ENCODE measurements around the gene KIF13A. TPM values are rescaled to one million over a fixed set of nuclear protein-coding genes. Genes with fewer than 3 reads are reported as not detected.
"Not testable (repeated sequence)": the region's sequence is repeated elsewhere in the genome, so short reads cannot be mapped to it uniquely, and the experiment has no call there.

Gene KIF13A
- polyA plus RNA-seq, 12 donors: 30.8 to 57.0 (median 39.7) TPM; not detected in 1

DNA sequence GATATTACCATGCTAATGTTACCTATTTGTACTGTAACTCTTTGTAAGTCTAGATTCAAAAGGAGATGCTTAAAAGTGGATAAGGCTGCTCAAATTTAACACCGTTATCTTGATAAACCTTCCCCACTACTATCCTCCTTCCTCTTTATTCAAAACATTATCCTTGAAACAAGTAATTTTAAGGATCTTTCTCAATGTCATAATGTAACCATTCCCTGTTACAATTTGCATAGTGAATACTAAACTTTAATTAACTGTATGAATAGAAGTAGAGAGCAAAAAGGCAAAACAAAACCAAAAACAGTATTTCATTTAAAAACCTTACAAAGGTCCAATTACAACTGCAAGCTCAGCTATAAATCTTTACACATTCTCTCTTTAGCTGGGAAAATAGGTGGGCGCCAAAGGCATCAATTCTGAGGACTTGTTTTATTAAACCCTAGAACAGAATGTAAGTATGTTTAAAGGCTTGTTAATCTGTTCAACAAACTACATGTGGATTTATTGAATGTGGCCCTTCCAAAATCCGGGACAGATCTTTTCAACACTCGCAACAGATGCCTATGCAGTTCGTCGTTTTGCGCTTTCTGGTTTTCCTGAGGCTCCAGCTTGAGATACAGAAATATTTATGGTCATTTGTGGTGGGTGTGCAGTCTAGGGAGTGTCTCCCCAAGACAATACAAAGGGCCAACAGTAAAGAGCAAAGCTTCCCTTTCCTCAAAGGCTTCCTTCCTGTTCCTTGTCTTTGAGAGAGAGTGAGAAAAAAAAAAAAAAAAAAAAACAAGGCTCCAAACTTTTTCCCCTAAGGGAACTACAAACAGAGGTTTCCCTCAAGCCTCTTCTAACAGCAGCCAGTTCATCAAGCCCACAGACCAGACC, 15.1 kb downstream of the KIF13A start:
- DNase-seq: no peak

DNA sequence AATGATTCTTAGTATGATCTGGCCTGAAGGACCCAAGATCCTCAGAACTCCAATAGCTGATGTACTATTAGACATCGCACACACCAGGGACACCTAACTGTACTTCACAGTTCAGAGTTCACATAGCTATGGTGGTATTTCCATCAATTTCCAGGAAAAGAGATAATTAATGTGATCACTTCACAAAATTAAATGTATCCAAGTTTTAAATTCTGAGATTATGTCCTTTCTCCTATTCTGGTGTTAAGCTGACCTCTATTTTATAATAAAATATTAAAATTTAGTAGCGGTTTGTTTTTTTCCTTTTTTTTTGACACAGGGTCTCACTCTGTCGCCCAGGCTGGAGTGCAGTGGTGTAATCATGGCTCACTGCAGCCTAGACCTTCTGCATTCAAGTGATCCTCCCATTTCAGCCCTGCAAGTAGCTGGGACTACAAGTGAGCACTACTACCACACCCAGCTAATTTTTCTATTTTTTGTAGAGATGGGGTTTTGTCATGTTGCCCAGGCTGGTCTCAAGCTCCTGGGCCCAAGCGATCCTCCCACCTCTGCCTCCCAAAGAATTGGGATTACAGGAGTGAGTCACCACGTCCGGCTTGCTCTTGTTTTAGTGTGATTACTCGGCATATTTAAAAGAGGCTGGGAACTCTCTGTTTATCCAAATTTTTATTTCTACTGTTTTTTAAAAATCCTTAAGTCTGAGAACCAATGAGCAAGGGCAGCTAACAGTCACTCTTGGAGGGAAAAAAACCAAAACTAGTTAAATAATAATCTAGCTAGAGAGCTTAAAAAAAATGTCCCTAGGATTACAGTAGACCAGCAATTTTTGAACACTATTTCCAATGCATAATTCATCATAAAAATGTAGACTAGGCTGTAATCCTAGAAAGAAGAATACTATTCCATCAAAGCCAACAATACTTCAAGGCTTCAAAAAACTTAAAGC, 16.0 kb downstream of the KIF13A start:
- no peak for DNase-seq

DNA sequence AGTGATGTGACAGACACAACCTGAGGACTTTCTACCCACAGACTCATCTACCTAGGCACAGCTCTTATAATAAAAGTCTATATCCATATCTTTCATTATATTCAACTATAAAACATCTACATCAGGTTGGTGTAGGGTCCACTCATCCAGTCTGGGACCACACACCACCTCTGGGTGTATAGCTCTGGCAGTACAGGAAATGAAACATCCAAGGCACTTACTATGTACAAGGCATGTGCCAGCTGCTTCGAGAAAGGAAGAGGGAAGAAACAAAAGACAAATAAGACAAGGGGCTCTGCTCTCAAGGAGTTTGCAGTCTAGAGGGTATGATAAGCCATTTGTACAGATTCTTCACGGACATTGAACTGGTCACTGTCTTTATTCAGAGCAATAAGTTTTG, 18.6 kb downstream of the KIF13A start:
- DNase-seq: no peak

DNA sequence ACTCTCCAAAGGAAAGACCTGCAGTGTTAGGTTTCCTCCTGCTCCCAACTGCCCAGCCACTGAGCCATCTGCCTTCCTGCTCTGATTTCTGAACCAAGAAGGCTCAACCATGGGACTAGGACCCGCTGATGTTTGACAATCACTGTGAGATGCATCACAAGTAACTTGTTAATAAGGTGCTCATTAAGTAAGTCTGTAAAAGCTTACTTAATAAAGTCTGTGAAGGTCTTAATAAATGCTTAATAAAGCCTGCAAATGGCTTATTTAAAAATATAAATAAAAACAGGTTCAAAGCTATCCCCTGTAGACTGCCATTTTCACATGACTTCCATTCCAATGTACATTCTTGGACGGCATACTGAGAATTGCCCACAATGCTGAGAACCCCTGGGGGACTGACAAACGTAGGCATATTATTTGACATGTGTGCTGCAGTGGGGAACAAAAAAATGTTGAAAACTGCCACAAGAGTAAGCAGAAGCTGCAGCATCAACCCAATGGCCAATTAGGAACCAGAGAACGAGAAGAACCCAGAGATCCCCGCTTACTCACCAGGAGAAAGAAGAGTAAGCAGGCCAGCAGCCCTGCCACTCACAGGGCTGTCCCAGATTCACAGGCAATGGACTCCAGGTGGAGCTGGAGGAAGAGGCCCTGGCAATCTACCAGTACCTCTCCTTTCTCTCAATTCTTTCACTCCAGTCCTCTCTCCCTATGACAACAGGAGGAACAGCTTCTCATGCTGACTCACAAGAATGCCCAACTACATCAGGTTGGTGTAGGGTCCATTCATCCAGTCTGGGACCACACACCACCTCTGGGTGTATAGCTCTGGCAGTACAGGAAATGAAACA, 19.5 kb downstream of the KIF13A start:
- DNase-seq: no peak

DNA sequence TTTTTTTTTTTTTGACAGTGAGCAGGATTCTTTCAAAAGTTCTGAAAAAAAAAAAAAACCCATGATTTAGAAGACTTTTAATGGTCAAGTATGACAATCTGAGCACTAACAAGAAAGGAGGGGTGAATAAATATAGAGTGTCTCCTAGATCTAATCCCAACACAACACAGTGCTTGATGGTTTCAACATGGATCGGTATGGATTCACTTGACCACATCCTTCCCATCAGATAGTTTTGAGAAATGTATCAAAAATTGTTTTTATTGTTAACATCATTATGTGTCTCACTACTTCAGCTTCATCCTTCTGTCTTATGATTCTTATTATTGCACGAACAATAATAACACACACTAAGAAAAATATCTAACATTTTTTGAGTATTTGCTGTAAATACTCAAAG, 21.0 kb downstream of the KIF13A start:
- no peak for DNase-seq

DNA sequence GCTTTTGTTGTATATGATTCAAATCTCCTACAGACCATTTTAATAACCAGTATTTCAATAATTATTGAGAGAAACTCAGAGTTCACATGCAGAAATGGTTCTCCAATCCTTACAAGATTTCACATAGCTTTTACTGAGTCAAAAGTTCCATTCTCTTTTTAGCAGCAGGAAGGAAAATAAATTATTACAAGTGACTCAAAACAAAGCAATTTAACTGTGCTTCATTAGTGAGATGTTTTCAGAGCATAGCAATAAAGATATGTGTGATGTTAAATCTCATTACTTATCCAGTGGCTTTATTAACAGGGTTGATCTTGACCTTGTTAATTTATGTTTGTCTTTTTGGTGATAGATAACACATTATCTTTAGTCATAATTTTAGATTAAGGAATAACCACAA, 22.0 kb downstream of the KIF13A start:
- no peak for DNase-seq

DNA sequence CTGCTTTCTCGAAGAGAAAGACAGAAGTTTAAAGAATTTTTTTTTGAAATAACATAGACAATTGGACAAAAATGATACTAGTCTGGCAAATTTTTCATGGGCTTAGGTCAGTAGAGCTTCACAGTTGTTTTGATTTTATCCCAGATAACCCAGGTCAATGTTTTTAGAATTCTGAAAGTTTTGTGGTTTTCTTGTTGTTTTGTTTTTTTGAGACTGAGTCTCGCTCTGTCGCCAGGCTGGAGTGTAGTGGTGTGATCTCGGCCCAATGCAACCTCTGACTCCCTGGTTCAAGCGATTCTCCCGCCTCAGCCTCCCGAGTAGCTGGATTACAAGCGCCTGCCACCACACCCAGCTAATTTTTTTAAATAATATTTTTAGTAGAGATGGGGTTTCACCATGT, 22.8 kb downstream of the KIF13A start:
- DNase-seq: no peak

DNA sequence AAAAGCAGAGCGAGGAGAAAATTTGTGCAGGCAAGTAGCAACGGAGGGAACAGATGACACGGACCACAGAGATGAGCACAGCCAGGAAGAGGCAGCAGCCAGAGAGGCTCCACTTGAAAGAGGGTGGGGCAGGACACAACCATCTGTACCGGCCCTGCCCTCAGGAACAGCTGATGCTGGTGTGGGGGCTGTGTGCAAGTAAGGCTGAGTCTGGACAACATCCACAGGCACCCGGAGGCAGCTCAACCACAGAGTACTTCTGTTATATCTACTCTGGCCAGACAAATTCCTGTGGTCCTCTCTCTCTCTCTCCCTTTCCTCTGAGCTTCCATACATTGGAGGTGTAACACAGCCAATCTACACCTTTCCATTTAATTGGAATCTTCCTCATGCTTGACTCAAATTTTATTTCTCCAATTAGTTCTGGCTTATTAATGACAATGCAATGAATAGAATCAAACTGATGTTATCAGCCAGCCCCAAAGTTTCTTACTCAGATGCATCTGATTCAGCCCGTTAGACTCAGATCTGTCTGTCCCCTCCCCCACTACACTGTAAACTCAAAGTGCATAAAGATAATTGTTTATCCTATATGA, 24.9 kb downstream of the KIF13A start:
- DNase-seq: no peak

DNA sequence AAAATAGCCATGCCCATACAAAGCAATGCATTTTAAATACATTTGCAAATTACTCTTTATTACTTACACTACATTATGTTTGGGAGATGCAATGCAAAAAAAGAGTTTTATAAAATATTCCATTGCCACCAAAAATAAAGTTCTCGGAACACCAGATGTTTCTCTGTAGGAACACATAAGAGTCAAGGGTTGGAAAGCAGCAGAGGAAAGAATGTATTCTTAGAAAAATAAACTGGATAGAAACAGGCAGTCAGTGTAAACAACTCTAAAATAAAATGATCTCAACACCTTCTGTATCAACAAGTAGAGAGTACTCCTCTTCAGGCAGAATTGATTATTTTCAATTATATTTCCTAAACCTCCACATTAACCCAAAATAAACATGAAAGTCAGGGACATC, 28.1 kb downstream of the KIF13A start:
- DNase-seq: no peak

DNA sequence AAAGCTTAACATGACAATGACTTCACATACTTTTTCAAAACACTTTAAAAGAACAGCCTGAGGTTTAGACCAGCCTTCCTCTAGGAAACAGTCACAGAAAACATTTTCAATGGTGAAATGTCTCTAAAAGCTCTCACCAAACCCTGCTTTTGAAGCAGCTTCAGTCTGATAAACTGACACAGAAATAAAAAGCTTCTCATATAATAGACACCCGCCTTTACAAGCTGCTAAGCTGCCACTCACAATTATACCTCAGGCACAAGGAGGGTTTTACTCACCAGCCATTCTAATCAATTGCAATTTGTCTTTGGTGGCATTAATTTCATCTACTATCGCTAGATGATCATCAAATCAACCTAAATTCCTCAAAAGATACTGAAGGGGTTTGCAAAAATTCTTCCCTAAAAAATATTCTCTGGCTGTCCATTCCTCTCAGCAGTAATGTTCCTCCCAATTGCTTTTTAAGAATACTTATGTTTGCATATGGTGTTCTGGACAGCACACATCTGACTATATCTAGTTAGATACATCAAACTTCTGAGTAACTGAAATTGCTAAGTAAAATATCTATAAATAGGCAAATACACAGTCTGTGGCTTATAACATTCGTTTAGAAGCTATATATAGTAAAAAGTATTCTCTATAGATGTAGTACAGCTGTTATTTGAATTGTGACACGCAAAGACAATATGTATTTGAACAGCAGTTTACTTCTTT, 29.4 kb downstream of the KIF13A start:
- no peak for DNase-seq

DNA sequence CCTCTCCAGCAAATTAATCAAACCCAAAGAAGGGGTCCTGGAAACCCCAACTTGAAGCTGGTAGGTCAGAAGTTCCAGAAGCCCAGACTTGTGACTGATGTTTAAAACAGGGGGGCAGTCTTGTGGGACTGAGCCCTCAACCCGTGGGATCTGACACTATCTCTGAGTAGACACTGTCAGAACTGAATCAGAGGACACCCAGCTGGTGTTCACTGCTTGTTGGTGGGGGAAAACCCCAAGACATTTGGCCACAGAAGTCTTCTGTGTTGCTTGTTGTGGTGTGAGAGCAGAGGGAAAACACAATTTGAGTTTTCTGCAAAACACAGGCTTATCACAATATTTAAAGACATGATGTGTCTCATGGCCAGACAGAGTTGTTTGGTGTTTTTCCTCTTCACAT, 29.9 kb downstream of the KIF13A start:
- no peak for DNase-seq

DNA sequence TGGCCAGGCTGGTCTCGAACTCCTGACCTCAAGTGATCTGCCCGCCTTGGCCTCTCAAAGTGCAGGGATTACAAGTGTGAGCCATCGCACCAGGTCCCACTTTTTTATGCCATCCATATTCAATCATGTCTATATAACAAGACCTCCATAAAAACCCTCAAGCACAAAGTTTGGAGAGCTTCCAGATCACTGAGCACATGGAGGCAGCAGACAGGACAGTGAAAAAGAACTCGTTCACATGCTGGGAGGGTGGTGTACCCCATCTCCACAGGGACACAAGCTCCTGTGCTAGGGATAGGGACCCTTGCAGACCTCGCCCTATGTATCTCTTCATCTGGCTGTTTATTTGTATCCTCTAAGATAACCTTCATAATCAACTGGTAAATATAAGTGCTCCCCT, 30.3 kb downstream of the KIF13A start:
- DNase-seq: no peak

DNA sequence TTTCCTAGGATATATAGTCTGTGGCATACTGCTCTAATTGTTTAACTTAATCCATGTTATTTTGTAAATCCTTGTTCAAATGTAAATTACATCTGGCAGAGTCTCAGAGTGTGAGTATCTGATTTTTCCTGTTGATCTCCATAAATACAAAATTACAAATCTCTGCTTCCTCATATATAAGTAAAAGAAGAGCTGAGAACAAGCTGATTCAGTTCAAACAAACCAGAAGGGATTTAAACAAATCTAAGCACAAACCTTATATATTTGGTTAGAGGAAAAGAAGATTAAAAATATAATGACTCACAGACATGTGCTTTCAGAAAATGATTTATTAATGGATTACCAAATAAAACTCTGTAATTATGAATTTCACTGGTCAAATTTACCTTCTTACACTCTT, 37.3 kb downstream of the KIF13A start:
- no peak for DNase-seq

DNA sequence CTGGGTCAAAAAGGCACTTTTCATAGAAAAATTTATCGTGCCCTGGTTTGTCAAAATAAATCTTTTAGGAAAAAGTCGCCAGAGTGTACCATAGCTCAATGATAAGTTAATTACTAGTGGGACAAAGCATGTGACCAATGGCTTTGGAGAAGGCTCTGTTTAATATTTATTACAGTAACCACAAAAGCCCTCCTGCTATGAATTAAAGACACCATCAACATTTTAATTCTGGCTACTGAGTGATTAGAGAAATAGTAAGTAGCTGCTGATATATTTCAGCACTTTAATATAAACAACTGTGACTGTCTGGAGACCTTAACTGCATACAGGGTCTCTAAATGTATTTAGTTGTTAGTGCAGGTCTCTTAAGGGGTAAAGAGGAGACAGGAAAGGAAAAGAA, 38.3 kb downstream of the KIF13A start:
- DNase-seq: no peak

DNA sequence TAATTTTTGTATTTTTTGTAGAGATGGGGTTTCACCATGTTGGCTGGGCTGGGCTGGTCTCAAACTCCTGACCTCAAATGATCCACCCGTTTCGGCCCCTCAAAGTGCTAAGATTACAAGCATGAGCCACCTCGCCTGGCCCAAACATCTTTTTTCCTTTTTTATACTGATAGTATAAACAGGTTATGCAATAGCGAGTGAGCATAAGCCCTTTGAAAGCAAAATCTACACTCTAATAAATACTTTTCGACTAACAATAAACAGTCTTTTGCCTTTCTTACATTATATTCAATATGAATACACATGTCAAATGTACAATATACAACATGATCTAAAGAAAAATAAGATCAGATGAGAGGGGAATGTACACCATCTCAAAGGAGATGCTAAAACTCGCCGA, 38.7 kb downstream of the KIF13A start:
- no peak for DNase-seq

DNA sequence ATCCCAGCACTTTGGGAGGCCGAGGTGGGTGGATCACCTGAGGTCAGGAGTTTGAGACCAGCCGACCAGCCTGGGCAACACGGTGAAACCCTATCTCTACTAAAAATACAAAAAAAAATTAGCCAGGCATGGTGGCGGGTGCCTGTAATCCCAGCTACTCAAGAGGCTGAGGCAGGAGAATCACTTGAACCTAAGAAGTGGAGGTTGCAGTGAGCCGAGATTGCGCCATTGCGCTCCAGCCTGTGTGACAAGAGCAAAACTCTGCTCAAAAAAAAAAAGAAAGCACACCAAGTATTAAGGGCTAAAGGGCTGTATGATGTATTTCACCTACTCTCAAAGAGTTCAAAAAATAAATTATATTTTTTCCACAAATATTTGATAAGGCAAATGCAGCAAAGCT, 39.9 kb downstream of the KIF13A start:
- not testable (repeated sequence) for DNase-seq

DNA sequence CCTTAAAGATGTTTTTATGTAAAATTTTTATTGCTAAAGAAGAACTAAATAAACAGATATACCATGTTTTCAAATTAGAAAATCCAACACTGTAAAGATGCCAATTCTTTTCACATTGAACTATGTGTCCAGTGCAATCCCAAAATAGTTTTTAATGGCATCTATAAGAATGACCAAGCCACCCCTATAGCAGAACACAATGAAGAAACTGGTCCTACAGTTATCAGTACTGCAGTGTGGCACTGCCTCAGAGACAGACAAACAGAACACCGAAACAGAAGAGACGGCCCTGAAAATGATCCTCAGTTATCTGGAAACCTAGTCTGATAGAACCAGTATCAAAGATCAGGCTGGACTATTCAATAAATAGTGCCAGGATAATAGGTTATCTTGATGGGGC, 41.9 kb downstream of the KIF13A start:
- no peak for DNase-seq

DNA sequence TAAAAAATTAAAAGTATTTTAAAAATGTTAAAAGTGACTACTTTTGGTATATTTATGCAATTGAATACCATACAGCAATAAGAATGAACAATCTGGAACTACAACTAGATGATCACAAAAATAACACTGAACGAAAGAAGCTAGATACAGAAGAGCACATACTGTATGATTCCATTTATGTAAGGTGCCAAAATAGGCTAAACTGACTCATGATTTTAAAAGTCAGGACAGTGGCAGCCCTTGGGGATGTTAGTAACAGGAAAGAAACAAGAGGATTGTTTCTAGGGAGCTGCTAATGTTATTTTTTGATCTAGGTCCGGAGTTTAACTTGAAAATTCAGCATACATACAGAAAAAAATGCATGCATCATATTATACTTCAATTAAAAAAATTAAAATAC, 42.3 kb downstream of the KIF13A start:
- no peak for DNase-seq

DNA sequence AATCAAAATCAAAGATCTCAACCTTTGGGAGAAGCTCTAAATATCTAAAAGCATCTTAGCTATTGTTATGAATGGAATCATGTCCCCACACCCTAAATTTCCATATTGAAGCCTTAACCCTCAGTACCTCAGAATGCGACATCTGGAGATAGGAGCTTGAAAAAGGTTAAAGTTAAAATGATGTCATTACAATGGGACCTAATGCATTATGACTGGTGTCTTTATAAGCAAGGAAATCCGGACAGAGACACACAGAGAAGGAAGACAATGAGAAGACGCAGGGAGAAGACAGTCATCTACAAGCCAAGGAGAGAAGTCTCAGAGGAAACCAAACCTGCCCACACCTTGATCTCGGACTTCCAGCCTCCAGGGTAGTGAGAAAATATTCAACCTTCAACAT, 46.1 kb downstream of the KIF13A start:
- no peak for DNase-seq

DNA sequence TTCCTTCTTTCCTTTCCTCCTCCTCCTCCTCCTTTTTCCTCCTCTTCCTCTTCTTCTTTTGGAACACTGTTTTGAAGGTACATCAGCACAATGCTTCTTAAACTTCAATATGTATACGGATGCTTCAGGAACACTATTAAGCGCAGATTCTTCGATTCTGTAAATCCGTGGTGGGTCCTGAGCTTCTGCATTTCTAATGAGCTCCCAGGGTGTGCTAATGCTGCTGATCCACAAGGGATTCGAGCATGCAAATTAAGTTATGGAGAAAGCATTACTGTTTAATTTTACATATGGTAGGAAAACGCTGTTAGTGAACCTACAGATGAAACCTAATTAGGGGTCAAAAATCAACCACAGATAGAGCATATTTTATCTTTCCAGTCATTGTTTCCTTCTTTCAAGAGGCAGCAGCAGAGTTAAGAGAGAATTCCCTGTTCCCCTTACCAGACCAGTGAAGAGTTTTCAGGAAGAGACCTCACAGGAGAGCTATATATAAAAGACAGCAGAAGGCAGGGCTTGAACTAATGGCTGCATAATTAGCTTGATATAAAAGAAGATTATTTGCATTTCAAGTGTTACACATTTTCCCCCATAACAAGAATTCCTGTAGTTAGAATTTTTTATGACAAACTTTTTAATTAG, 47.2 kb downstream of the KIF13A start:
- DNase-seq: no peak
